Neural cell (in vitro differentiated cells): ENCODE data around the gene IFIH1.

ENCODE experiments used
- EP300 ChIP-seq: fragments of 450-650 bp; conservative IDR thresholded peaks from 2 replicates; pipeline ENCODE4 v1.6.1; 2014; ENCODE audit warnings: antibody characterized with exemption, mild to moderate bottlenecking, moderate library complexity; ENCODE audit not compliant: poor library complexity, severe bottlenecking
- EZH2 ChIP-seq: fragments of 200-600, 300-800 bp; shearing (Covaris generic), sonication (generic); IDR thresholded peaks from 2 replicates; pipeline ENCODE4 v1.6.1; 2014; ENCODE audit warnings: antibody characterized with exemption, low read length, borderline replicate concordance, mild to moderate bottlenecking; ENCODE audit not compliant: insufficient read depth, poor library complexity, severe bottlenecking
- MXI1 ChIP-seq: fragments of 450-650 bp; conservative IDR thresholded peaks from 2 replicates; pipeline ENCODE4 v1.6.1; 2014; ENCODE audit warnings: antibody characterized with exemption, mild to moderate bottlenecking; ENCODE audit not compliant: poor library complexity, severe bottlenecking
- POLR2AphosphoS5 ChIP-seq: IDR thresholded peaks from 2 replicates; pipeline ENCODE4 v1.6.1; 2012
- RAD21 ChIP-seq: fragments of 450-650 bp; conservative IDR thresholded peaks from 2 replicates; pipeline ENCODE4 v1.6.1; 2014; ENCODE audit warnings: antibody characterized with exemption, mild to moderate bottlenecking, moderate library complexity
- SMC3 ChIP-seq: fragments of 450-650 bp; conservative IDR thresholded peaks from 2 replicates; pipeline ENCODE4 v1.6.1; 2014; ENCODE audit warnings: antibody characterized with exemption, mild to moderate bottlenecking, moderate library complexity; ENCODE audit not compliant: poor library complexity
- TAF1 ChIP-seq: IDR thresholded peaks from 2 replicates; pipeline ENCODE4 v1.6.1; 2012; ENCODE audit warnings: low read depth
- TF ChIP-seq, protein P1 (sequence below): fragments of 450-650 bp; IDR thresholded peaks from 2 replicates; pipeline ENCODE4 v1.5.1; 2014; ENCODE audit warnings: antibody characterized with exemption, mild to moderate bottlenecking, moderate library complexity; ENCODE audit not compliant: poor library complexity, severe bottlenecking
- TF ChIP-seq, protein P2 (sequence below): IDR thresholded peaks from 2 replicates; pipeline ENCODE4 v1.6.1; 2012; ENCODE audit warnings: borderline replicate concordance

DNA sequence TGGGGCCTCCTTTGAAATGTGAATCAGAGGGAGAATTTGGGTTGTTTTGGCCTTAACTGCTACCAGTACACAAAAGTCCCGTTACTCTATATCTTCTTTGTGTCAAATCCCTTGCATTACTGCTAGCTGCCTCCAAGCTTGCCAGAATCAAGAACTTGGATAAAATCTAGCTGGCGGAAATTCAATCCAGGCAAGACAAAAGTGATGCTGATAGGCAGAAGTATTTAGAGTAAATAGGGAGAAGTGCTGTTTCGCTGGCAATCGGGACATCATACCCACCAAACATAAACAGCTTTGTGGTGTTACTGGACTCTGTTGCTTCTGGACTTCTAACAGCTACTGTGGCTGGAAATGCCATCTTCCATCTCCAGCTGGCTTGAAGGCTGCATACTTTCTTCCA, 2.5 kb downstream of the IFIH1 start:
- TF ChIP-seq, protein P1, sequence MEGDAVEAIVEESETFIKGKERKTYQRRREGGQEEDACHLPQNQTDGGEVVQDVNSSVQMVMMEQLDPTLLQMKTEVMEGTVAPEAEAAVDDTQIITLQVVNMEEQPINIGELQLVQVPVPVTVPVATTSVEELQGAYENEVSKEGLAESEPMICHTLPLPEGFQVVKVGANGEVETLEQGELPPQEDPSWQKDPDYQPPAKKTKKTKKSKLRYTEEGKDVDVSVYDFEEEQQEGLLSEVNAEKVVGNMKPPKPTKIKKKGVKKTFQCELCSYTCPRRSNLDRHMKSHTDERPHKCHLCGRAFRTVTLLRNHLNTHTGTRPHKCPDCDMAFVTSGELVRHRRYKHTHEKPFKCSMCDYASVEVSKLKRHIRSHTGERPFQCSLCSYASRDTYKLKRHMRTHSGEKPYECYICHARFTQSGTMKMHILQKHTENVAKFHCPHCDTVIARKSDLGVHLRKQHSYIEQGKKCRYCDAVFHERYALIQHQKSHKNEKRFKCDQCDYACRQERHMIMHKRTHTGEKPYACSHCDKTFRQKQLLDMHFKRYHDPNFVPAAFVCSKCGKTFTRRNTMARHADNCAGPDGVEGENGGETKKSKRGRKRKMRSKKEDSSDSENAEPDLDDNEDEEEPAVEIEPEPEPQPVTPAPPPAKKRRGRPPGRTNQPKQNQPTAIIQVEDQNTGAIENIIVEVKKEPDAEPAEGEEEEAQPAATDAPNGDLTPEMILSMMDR, result no peak
- TF ChIP-seq EZH2, result no peak
- no peak for TF ChIP-seq POLR2AphosphoS5
- no peak for TF ChIP-seq MXI1
- no peak for TF ChIP-seq EP300
- no peak for TF ChIP-seq RAD21
- no peak for TF ChIP-seq TAF1
- TF ChIP-seq, protein P2, sequence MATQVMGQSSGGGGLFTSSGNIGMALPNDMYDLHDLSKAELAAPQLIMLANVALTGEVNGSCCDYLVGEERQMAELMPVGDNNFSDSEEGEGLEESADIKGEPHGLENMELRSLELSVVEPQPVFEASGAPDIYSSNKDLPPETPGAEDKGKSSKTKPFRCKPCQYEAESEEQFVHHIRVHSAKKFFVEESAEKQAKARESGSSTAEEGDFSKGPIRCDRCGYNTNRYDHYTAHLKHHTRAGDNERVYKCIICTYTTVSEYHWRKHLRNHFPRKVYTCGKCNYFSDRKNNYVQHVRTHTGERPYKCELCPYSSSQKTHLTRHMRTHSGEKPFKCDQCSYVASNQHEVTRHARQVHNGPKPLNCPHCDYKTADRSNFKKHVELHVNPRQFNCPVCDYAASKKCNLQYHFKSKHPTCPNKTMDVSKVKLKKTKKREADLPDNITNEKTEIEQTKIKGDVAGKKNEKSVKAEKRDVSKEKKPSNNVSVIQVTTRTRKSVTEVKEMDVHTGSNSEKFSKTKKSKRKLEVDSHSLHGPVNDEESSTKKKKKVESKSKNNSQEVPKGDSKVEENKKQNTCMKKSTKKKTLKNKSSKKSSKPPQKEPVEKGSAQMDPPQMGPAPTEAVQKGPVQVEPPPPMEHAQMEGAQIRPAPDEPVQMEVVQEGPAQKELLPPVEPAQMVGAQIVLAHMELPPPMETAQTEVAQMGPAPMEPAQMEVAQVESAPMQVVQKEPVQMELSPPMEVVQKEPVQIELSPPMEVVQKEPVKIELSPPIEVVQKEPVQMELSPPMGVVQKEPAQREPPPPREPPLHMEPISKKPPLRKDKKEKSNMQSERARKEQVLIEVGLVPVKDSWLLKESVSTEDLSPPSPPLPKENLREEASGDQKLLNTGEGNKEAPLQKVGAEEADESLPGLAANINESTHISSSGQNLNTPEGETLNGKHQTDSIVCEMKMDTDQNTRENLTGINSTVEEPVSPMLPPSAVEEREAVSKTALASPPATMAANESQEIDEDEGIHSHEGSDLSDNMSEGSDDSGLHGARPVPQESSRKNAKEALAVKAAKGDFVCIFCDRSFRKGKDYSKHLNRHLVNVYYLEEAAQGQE, result no peak
- no peak for TF ChIP-seq SMC3
